HL-60 (cell line): ENCODE data around the gene PNKP.

Source experiments
- DNase-seq, 2 experiments: peaks; one replicate each; pipeline ENCODE4 v3.0.0-alpha.2; 2010 to 2020; ENCODE audit warnings: low read depth in 1 of 2, low spot score in 1 of 2
- H3K27ac ChIP-seq: fragments of 250-450 bp; sonication (Bioruptor Pico); replicated peaks from 2 replicates; pipeline ENCODE4 v1.5.1; 2020; ENCODE audit warnings: mild to moderate bottlenecking, moderate library complexity
- H3K27me3 ChIP-seq: fragments of 250-450 bp; sonication (Bioruptor Pico); 2 replicates; pipeline ENCODE4 v1.5.1; 2021; ENCODE audit warnings: mild to moderate bottlenecking, moderate library complexity; ENCODE audit not compliant: insufficient read depth, poor library complexity, severe bottlenecking
- H3K4me3 ChIP-seq: replicated peaks from 2 replicates; pipeline ENCODE4 v1.5.1; 2011; ENCODE audit warnings: mild to moderate bottlenecking, control low read depth, low read length; ENCODE audit not compliant: insufficient read depth
- GABPA ChIP-seq: IDR thresholded peaks from 2 replicates; pipeline ENCODE4 v1.6.1; 2012; ENCODE audit warnings: low read depth
- POLR2AphosphoS5 ChIP-seq: IDR thresholded peaks from 2 replicates; pipeline ENCODE4 v1.6.1; 2012; ENCODE audit warnings: low read depth
- SPI1 ChIP-seq: IDR thresholded peaks from 2 replicates; pipeline ENCODE4 v1.6.1; 2012; ENCODE audit warnings: low read depth, mild to moderate bottlenecking, borderline replicate concordance
- TF ChIP-seq, protein P1 (sequence below): IDR thresholded peaks from one replicate; pipeline ENCODE4 v1.5.1; 2011; ENCODE audit warnings: low read length, control low read depth, inconsistent platforms; ENCODE audit not compliant: insufficient read depth
- TF ChIP-seq, protein P2 (sequence below): IDR thresholded peaks from 2 replicates; pipeline ENCODE4 v1.6.1; 2012; ENCODE audit warnings: low read depth; ENCODE audit not compliant: insufficient replicate concordance

The PNKP gene

DNA sequence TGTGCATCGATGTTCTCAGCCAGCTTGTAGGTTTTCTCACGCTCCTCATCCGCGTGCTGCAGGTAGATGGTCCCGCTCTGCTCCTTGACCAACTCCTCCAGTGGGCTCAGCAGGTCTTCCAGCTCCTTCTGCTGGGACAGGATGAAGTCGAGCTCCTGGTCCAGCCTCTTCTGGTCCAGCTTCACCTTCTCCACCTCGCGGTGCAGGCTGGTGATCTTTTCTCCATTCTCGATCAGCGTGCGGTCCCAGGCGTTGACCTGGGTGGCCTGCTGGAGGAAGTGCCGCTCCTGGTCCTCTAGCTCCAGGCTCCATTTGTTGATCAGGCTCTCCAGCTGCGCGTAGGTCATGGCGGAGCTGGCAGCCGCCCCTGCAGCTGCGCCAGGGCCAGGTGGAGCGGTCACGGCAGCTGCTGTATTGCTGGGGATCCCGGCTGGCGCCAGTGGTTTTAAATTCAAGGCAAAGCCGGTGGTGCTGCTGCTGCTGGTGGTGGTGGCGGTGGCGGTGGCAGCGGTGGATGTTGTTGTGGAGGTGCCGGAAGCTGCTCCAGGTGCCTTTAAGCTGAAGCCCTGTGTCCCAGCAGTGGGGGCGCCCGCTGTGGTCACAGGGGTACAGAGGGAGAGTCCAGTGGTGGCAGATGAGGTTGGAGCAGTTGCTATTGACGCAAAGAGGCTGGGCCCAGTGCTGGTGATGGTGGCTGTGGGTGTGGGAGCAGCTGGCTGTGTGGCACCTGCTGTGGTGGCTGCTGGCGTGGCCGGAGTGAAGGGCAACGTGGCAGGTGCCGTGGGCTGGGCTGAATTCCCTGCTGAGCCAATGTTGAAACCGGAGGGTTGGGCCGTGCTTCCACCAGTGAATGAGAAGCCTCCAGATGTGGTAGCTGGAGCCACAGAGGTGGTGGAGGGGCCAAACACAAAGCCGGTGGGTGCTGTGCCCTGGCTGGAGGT, 41.4 kb upstream of the PNKP start:
- TF ChIP-seq, protein P1, sequence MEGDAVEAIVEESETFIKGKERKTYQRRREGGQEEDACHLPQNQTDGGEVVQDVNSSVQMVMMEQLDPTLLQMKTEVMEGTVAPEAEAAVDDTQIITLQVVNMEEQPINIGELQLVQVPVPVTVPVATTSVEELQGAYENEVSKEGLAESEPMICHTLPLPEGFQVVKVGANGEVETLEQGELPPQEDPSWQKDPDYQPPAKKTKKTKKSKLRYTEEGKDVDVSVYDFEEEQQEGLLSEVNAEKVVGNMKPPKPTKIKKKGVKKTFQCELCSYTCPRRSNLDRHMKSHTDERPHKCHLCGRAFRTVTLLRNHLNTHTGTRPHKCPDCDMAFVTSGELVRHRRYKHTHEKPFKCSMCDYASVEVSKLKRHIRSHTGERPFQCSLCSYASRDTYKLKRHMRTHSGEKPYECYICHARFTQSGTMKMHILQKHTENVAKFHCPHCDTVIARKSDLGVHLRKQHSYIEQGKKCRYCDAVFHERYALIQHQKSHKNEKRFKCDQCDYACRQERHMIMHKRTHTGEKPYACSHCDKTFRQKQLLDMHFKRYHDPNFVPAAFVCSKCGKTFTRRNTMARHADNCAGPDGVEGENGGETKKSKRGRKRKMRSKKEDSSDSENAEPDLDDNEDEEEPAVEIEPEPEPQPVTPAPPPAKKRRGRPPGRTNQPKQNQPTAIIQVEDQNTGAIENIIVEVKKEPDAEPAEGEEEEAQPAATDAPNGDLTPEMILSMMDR, result no peak
- TF ChIP-seq SPI1 (no peak), POLR2AphosphoS5 (peak; percentile 50; the same call in 1 of the 2 replicates)
- H3K27ac ChIP-seq, result no peak overlapping the region
- DNase-seq, result no peak
- no peak overlapping the region for H3K4me3 ChIP-seq
- no peaks in the 10 kb centered on the region for H3K27me3 ChIP-seq

DNA sequence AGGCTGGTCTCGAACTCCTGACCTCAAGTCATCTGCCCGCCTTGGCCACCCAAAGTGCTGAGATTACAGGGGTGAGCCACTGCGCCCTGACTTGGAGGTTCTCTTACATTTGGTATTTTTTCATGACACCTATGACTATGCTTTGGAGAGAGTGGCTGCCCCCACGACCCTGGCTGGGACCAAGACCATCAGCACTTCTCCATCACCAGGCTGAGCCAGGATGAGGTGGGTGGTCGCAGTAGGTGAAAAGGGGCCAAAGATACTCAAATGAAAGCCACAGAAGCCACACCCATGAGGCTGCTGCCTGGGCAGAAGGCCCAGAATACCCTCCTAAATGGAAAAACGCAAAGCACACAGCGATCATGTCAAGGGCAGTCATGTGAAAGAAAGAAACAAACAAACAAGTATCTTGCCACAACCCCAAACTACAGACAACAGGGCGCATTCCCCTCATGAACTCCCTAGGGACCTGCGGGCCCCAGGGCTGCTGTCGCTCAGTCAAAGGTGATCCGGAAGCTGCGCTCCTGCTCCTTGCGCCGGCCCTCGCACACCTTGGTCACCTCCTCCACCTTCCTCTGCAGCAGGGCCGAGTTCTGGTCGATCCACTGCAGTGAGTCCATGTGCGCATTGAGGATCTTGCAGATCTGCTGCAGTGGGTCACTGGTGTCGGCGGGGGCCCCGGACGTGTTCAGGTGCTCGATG, 40.5 kb upstream of the PNKP start:
- H3K27ac ChIP-seq, result no peak overlapping the region
- H3K27me3 ChIP-seq, result no peaks in the 10 kb centered on the region
- H3K4me3 ChIP-seq, result no peak overlapping the region
- DNase-seq, result no peak
- TF ChIP-seq POLR2AphosphoS5, result no peak
- no peak for TF ChIP-seq SPI1
- no peak for TF ChIP-seq GABPA
- TF ChIP-seq, protein P2, sequence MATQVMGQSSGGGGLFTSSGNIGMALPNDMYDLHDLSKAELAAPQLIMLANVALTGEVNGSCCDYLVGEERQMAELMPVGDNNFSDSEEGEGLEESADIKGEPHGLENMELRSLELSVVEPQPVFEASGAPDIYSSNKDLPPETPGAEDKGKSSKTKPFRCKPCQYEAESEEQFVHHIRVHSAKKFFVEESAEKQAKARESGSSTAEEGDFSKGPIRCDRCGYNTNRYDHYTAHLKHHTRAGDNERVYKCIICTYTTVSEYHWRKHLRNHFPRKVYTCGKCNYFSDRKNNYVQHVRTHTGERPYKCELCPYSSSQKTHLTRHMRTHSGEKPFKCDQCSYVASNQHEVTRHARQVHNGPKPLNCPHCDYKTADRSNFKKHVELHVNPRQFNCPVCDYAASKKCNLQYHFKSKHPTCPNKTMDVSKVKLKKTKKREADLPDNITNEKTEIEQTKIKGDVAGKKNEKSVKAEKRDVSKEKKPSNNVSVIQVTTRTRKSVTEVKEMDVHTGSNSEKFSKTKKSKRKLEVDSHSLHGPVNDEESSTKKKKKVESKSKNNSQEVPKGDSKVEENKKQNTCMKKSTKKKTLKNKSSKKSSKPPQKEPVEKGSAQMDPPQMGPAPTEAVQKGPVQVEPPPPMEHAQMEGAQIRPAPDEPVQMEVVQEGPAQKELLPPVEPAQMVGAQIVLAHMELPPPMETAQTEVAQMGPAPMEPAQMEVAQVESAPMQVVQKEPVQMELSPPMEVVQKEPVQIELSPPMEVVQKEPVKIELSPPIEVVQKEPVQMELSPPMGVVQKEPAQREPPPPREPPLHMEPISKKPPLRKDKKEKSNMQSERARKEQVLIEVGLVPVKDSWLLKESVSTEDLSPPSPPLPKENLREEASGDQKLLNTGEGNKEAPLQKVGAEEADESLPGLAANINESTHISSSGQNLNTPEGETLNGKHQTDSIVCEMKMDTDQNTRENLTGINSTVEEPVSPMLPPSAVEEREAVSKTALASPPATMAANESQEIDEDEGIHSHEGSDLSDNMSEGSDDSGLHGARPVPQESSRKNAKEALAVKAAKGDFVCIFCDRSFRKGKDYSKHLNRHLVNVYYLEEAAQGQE, result no peak
- TF ChIP-seq, protein P1, result no peak

DNA sequence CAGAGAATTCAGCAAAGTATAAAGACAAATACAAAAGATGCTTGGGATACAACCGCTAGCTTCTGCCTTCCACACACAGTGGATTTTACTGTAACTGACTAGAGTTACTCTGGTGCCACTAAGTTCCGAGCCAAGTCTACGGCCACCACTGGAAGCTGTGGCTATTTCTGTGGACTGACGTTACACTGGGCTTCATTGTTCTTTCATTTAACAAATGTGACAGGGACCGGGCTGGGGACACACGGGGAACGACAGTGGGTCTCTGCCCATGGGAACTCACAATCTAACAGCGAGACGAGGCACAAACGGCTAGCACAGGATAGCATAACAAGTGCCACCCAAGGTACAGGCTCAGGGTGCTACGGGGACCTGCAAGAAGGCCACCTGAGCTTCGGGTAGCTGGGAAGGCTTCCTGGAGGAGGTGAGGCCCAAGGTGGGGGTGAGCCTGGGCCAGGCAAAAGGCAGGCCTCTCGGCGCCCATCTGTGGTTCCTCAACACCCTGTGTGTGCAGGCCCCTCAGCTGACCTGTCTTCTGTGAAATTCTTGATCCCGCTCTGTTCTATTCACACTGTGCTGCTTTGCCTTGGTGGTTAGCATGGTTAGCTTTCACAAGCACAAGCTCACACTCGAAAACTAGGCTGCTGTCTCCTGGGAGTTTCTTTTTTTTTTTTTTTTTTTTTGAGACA, 39.6 kb upstream of the PNKP start:
- no peak overlapping the region for H3K4me3 ChIP-seq
- DNase-seq, result no peak
- no peaks in the 10 kb centered on the region for H3K27me3 ChIP-seq
- TF ChIP-seq POLR2AphosphoS5, result peak; percentile 13; the same call in 1 of the 2 replicates
- TF ChIP-seq SPI1, result no peak
- no peak for TF ChIP-seq GABPA
- TF ChIP-seq, protein P1, result no peak
- TF ChIP-seq, protein P2, result no peak
- no peak overlapping the region for H3K27ac ChIP-seq
